Measurements from ENCODE around the gene ZNF862. TPM values are rescaled to one million over a fixed set of nuclear protein-coding genes. Genes with fewer than 3 reads are reported as not detected.

Gene ZNF862
- 10 to 100 TPM; 11.4 to 17.3 TPM for total RNA-seq

DNA sequence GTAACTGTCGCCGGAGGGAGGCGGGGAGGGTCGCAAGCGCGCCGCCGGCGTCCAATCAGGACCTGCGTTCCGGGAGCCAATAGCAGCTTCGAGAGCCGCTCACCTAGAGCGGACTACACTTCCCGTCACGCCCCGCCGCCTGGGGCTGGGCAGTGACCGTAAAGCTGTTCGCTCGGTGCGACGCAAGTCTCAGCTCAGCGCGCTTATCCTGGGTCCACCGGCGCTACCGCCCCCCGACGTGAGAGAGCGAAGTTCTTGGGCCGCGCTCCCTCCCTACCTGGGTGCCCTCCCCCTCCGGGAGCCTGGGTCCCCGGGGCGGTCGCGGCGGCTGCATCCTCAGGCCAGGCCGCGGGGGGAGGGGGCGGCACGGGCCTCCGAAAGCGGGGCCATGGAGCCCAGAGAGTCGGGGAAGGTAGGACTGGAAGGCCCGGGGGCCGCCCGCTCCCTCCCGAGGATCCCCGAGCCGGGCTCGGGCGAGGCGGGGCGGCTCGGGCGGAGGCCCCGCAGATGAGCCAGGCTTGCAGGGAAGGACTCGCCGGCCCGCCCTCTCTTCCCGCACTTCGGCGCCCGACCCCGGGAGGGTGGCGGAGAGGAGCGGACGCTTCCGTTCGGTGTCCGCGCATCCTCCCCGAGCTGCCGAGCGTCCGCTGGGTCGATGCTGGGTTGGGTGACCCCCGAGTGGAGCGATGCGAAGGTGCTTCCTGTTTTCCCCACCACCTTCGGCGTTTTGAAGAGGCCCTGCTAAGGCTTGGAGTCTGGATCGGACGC, at the start of gene ZNF862:
ZNF862 (plus strand) TSS at position 152 of the 768 bp plus-strand sequence; CDS start at position 389, 237 bp downstream.
- Histone ChIP-seq H3K9me3 (no peaks in the 10 kb centered on the region), H3K27ac (peak within 1 kb of the TSS; percentile 68 to 81), H3K4me3 (peak within 1 kb of the TSS; percentile 98), H3K36me3 (no peaks in the 10 kb centered on the region), H3K27me3 (replicated peaks; ENCODE audit: insufficient read depth) (no peaks in the 10 kb centered on the region), H3K4me1 (ENCODE audit: control insufficient read depth in 1 of 2, low read depth in 2 of 2) (peaks cover 8 to 11% of the 10 kb centered on the region in 2 donors)
- ATAC-seq (ENCODE audit: insufficient number of reproducible peaks, low FRiP score, low read depth) = peak; percentile 98
- TF ChIP-seq, protein P1, sequence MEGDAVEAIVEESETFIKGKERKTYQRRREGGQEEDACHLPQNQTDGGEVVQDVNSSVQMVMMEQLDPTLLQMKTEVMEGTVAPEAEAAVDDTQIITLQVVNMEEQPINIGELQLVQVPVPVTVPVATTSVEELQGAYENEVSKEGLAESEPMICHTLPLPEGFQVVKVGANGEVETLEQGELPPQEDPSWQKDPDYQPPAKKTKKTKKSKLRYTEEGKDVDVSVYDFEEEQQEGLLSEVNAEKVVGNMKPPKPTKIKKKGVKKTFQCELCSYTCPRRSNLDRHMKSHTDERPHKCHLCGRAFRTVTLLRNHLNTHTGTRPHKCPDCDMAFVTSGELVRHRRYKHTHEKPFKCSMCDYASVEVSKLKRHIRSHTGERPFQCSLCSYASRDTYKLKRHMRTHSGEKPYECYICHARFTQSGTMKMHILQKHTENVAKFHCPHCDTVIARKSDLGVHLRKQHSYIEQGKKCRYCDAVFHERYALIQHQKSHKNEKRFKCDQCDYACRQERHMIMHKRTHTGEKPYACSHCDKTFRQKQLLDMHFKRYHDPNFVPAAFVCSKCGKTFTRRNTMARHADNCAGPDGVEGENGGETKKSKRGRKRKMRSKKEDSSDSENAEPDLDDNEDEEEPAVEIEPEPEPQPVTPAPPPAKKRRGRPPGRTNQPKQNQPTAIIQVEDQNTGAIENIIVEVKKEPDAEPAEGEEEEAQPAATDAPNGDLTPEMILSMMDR (IDR thresholded peaks at IDR 0.05) = no peak
- peak; percentile 88 for DNase-seq (ENCODE audit: low spot score)

DNA sequence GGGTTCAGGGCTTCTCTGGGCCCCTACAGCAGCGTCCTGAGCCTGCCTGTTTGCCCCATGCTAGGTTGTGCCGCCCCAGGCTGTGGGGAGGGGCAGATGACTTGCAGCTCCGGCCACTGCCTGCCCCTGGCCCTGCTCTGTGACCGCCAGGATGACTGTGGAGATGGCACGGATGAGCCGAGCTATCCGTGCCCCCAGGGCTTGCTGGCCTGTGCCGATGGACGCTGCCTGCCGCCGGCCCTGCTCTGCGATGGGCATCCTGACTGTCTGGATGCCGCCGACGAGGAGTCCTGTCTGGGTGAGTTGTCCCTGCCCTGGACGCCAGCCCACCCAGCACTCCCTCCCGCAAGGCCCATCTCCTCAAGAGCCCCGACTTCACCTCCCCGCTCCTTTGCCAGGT, 49.1 kb upstream of the ZNF862 start:
- no peaks in the 10 kb centered on the region for H3K27me3 ChIP-seq (replicated peaks; ENCODE audit: insufficient read depth)
- no peak for ATAC-seq (ENCODE audit: insufficient number of reproducible peaks, low FRiP score, low read depth)
- no peaks in the 10 kb centered on the region for H3K4me1 ChIP-seq (ENCODE audit: control insufficient read depth in 1 of 2, low read depth in 2 of 2)
- no peak overlapping the region for H3K4me3 ChIP-seq
- TF ChIP-seq, protein P1 (IDR thresholded peaks at IDR 0.05) = no peak
- H3K9me3 ChIP-seq = no peaks in the 10 kb centered on the region
- no peak overlapping the region for H3K27ac ChIP-seq
- DNase-seq (ENCODE audit: low spot score) = no peak
- H3K36me3 ChIP-seq = no peaks in the 10 kb centered on the region

DNA sequence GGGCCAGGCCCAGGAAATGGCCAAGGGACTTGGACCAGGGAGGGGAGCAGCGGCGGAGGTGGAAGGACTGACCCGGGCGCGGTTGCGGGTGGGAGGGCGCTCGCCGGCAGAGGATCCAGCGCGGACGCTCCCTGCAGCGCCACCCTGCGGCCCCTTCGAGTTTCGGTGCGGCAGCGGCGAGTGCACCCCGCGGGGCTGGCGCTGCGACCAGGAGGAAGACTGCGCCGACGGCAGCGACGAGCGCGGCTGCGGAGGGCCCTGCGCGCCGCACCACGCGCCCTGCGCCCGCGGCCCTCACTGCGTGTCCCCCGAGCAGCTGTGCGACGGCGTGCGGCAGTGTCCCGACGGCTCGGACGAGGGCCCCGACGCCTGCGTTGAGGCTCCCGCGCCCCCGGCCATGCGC, 48.0 kb upstream of the ZNF862 start:
- no peaks in the 10 kb centered on the region for H3K27me3 ChIP-seq (replicated peaks; ENCODE audit: insufficient read depth)
- ATAC-seq (ENCODE audit: insufficient number of reproducible peaks, low FRiP score, low read depth) = no peak

DNA sequence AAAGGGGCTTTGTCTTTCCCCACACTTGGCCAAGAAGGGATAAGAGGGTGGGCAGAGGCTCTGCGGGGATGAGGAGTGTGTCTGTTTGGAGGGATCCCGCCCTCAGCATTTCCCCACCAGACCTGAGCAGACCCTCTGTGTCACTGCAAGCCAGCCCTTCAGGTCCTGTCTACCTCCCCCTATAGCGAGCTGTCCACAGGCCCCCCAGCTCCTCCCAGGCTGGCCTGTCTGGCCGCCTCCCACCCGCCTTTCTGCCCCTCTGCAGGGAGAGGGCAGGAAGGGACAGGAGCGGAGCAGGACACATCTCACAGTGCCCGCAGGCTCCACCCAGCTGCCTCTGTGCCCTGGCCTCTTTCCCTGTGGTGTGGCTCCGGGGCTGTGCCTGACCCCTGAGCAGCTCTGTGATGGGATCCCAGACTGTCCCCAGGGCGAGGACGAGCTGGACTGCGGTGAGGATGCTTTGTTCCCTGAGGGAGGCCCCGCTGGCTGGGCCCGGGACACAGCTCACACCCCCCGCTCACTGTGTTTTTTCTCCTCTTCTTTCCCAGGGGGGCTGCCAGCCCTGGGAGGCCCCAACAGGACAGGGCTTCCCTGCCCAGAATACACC, 47.3 kb upstream of the ZNF862 start:
- ATAC-seq (ENCODE audit: insufficient number of reproducible peaks, low FRiP score, low read depth) (no peak), DNase-seq (ENCODE audit: low spot score) (no peak)
- H3K36me3 ChIP-seq = no peaks in the 10 kb centered on the region
- no peak overlapping the region for H3K27ac ChIP-seq
- TF ChIP-seq, protein P1 (IDR thresholded peaks at IDR 0.05) = no peak
- no peaks in the 10 kb centered on the region for H3K4me1 ChIP-seq (ENCODE audit: control insufficient read depth in 1 of 2, low read depth in 2 of 2)
- no peaks in the 10 kb centered on the region for H3K27me3 ChIP-seq (replicated peaks; ENCODE audit: insufficient read depth)
- no peaks in the 10 kb centered on the region for H3K9me3 ChIP-seq
- H3K4me3 ChIP-seq = no peak overlapping the region

More for the DNA sequence above, 48.0 kb upstream of the ZNF862 start:
- Histone ChIP-seq H3K9me3 (no peaks in the 10 kb centered on the region), H3K27ac (no peak overlapping the region), H3K4me1 (ENCODE audit: control insufficient read depth in 1 of 2, low read depth in 2 of 2) (no peaks in the 10 kb centered on the region), H3K4me3 (no peak overlapping the region), H3K36me3 (no peaks in the 10 kb centered on the region)
- DNase-seq (ENCODE audit: low spot score) = no peak
- TF ChIP-seq, protein P1 (IDR thresholded peaks at IDR 0.05) = no peak

DNA sequence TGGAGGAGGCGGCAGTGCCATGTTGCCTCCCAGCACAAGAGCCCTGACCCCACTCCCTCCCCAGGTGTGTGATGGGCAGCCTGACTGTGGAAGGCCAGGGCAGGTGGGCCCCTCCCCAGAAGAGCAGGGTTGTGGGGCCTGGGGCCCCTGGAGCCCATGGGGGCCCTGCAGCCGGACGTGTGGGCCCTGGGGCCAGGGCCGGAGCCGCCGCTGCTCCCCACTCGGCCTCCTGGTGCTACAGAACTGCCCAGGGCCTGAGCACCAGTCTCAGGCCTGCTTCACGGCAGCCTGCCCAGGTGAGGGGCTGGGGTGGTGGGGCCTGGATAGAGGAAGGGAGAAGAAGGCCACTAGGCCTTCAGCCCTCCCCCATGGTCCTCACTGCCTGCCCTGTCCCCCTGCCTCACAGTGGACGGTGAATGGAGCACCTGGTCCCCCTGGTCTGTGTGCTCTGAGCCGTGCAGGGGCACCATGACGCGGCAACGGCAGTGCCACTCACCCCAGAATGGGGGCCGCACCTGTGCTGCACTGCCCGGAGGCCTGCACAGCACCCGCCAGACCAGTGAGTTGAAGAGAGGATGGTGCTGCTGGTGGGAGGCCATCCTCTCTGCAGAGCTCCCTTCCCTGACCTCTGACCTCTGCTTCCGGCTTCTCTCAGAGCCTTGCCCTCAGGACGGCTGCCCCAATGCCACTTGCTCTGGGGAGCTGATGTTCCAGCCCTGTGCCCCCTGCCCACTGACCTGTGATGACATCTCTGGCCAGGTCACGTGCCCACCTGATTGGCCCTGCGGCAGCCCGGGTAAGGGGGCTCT, 46.6 kb upstream of the ZNF862 start:
- no peak overlapping the region for H3K27ac ChIP-seq
- H3K36me3 ChIP-seq = no peaks in the 10 kb centered on the region
- H3K27me3 ChIP-seq (replicated peaks; ENCODE audit: insufficient read depth) = no peaks in the 10 kb centered on the region
- no peaks in the 10 kb centered on the region for H3K9me3 ChIP-seq
- ATAC-seq (ENCODE audit: insufficient number of reproducible peaks, low FRiP score, low read depth) (no peak), DNase-seq (ENCODE audit: low spot score) (no peak)
- no peaks in the 10 kb centered on the region for H3K4me1 ChIP-seq (ENCODE audit: control insufficient read depth in 1 of 2, low read depth in 2 of 2)
- no peak overlapping the region for H3K4me3 ChIP-seq
- TF ChIP-seq, protein P1 (IDR thresholded peaks at IDR 0.05) = no peak
